Glutamatergic neuron (in vitro differentiated cells): ENCODE data around the gene UBE2L5. TPM values are rescaled to one million over a fixed set of nuclear protein-coding genes. Genes with fewer than 3 reads are reported as not detected.

ENCODE experiments used
- DNase-seq: peaks from one replicate; pipeline ENCODE4 v3.0.0; 2022
- H3K27ac Mint-ChIP-seq: one replicate; pipeline ENCODE4 v1.8.0; 2020; ENCODE audit warnings: mild to moderate bottlenecking, mixed read lengths, inconsistent platforms; ENCODE audit not compliant: unreplicated experiment
- H3K27me3 Mint-ChIP-seq: one replicate; pipeline ENCODE4 v1.8.0; 2020; ENCODE audit warnings: mild to moderate bottlenecking, moderate library complexity, mixed read lengths, inconsistent platforms; ENCODE audit not compliant: unreplicated experiment
- H3K36me3 Mint-ChIP-seq: one replicate; pipeline ENCODE4 v1.8.0; 2020; ENCODE audit warnings: mild to moderate bottlenecking, mixed read lengths, inconsistent platforms; ENCODE audit not compliant: unreplicated experiment
- H3K4me1 Mint-ChIP-seq: one replicate; pipeline ENCODE4 v1.8.0; 2020; ENCODE audit warnings: mild to moderate bottlenecking, low read depth, mixed read lengths, inconsistent platforms; ENCODE audit not compliant: unreplicated experiment
- H3K4me3 Mint-ChIP-seq: one replicate; pipeline ENCODE4 v1.8.0; 2020; ENCODE audit warnings: mild to moderate bottlenecking, mixed read lengths, inconsistent platforms; ENCODE audit not compliant: unreplicated experiment
- H3K9me3 Mint-ChIP-seq: one replicate; pipeline ENCODE4 v1.8.0; 2020; ENCODE audit warnings: mild to moderate bottlenecking, moderate library complexity, mixed read lengths, inconsistent platforms; ENCODE audit not compliant: unreplicated experiment
- long read RNA-seq: library from polyadenylated mRNA; unstranded; transcript quantifications from one replicate; pipeline ENCODE4 v2.0.0, GENCODE V29; 2020; ENCODE audit not compliant: unreplicated experiment
- total RNA-seq: library from RNA; stranded (reverse); fragmentation: NEBNext Ultra II Directional; extraction: Animal tissue kit (Norgen Biotek cat#: 25700); gene quantifications from one replicate; pipeline ENCODE4 v1.2.1, GENCODE V29; 2021; ENCODE audit not compliant: unreplicated experiment
- TF ChIP-seq, protein P1 (sequence below): fragments of 200-600 bp; sonication (generic); IDR thresholded peaks from one replicate; pipeline ENCODE4 v1.5.0; 2021; ENCODE audit not compliant: partially characterized antibody, unreplicated experiment

UBE2L5 gene
- total RNA-seq: not detected
- long read RNA-seq: 0 reads

DNA sequence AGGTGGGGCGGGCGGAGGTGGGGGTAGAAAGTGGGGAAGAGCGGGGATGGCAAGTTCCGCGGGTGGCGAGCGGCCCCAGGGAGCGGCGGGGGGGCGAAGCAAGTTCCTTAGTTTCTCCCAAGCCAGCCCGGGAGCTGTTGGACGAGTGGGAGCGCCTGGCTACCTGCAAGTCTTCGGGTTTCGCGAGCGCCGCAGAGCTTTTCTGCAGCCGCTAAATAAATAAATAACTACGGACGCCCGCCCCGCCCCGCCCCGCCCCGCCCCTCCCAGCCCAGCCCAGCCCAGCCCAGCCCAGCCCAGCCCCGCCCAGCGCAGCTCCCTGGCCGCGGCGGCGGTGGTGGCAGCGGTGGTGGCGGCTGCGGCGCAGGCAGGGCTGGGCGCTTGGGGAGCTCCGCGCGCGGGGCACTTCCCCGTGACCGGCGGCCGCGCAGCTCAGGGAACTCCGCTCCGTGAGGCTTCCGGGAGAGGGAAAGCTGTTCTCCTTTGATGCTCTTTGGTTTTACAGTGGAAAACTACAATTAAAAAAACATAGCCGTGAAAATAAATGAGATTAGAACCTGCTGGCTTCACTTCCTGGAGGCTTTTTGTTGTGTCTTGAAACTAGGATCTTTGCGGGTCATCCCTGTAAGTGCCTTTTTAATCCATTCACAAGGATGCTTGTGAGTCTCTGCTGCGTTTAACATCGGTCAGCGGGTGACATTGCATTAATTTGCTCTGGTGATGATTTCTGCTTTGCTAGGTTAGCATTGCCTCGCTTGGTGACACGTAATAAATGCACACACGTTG lies at the start of gene UBE2L5:
Gene UBE2L5 (plus strand): TSS at position 440 of the 786 bp plus-strand sequence. CDS start 5,498 bp downstream, outside the sequence.
- TF ChIP-seq, protein P1, sequence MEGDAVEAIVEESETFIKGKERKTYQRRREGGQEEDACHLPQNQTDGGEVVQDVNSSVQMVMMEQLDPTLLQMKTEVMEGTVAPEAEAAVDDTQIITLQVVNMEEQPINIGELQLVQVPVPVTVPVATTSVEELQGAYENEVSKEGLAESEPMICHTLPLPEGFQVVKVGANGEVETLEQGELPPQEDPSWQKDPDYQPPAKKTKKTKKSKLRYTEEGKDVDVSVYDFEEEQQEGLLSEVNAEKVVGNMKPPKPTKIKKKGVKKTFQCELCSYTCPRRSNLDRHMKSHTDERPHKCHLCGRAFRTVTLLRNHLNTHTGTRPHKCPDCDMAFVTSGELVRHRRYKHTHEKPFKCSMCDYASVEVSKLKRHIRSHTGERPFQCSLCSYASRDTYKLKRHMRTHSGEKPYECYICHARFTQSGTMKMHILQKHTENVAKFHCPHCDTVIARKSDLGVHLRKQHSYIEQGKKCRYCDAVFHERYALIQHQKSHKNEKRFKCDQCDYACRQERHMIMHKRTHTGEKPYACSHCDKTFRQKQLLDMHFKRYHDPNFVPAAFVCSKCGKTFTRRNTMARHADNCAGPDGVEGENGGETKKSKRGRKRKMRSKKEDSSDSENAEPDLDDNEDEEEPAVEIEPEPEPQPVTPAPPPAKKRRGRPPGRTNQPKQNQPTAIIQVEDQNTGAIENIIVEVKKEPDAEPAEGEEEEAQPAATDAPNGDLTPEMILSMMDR: no peak
- H3K9me3 Mint-ChIP-seq: peaks cover 6% of the 10 kb centered on the region
- H3K36me3 Mint-ChIP-seq: no peaks in the 10 kb centered on the region
- H3K4me1 Mint-ChIP-seq: peaks cover 12% of the 10 kb centered on the region
- H3K27ac Mint-ChIP-seq: peak within 1 kb of the TSS; percentile 95
- peak; percentile 87 for DNase-seq
- H3K27me3 Mint-ChIP-seq: peaks cover 10% of the 10 kb centered on the region
- peak within 1 kb of the TSS; percentile 98 for H3K4me3 Mint-ChIP-seq

DNA sequence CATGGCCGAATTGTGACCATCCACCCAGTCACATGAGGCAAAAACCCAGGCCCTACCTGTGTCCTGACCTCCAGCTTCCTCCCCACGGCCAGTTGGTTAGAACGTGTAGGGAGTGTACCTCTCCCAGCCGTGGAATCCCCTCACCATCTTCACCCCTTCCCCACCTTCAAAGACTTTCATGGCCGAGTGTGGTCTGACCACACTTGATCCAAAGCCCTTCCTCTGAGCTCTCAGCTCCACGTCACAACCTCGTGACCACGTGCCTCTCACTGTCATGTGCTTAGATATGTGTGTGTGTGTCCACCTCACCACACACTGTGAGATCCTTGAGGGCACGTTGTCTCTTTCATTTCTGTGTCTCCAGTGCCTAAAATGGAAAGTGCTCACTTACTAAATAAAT lies 48.6 kb upstream of the UBE2L5 start:
- no peaks in the 10 kb centered on the region for H3K36me3 Mint-ChIP-seq
- no peak overlapping the region for H3K4me3 Mint-ChIP-seq
- no peak for DNase-seq
- no peaks in the 10 kb centered on the region for H3K9me3 Mint-ChIP-seq
- H3K27me3 Mint-ChIP-seq: no peaks in the 10 kb centered on the region
- no peaks in the 10 kb centered on the region for H3K4me1 Mint-ChIP-seq
- TF ChIP-seq, protein P1: no peak
- H3K27ac Mint-ChIP-seq: no peak overlapping the region

DNA sequence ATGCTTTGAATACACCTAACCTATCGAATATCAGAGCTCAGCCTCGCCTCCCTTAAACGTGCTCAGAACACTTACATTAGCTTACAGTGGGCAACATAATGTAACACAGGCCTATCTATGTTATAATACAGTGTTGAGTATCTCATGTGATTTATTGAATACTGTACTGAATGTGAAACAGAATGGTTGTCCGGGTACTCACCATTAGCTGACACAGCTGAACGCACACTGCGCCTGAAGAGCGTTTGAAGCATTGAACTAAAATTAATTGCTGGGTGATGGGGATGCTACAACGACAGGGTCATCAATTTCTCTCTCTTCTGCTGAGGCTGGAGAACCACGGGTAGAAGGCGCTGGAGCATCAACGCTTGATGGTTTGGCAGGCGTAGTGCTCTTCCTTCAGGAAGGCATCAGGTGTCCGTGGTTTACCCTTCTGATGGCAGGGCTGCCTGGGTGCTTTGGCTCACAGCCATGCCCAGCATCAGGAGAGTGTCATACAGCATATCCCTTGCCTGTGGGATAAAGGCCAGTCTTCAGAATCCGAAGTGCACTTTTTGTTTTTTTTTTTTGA lies 46.9 kb upstream of the UBE2L5 start:
- Mint-ChIP-seq H3K36me3 (no peaks in the 10 kb centered on the region), H3K27me3 (no peaks in the 10 kb centered on the region), H3K4me3 (no peak overlapping the region), H3K4me1 (no peaks in the 10 kb centered on the region), H3K9me3 (no peaks in the 10 kb centered on the region), H3K27ac (no peak overlapping the region)
- no peak for DNase-seq
- TF ChIP-seq, protein P1: no peak

DNA sequence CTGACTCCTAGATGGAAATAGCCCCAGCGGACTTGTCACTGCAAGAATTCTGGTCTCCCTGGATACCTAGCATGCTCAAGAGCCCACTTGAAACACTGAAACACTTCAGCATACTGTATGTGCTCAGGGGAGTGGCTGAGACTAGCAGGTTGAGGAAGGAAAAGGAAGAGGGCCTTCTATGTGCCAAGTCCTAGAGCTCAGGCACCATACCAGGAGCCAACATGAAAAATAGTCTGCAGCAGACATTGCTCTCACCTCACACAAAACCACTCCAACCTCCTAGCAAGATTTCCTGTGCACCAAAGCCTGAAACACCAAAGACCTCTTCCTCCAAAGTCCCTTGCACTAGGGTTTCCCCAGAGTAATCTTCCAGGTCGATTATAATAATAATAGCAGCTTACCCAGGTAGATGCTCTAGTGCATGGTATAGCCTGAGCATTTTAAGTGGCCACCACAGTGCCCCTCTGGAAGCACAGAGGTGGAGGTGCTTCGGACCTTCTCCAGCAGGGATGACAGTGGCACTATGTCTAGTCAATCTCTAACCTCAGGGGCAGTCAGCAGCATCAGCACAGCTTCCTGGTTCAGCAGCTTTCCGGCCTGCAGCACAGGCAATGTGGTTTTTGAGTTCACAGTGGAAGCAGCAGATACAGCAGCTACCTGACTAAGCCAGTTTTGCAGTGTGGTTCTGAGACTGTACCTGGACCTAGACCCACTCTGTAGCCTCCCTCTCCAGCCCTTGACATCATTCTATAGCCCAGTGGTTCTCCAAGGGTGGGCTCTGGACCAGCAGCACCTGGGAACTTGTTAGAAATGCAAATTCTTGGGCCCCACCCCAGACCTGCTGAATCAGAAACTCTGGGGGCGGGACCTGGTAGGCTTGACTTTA lies 45.6 kb upstream of the UBE2L5 start:
- H3K27me3 Mint-ChIP-seq: no peaks in the 10 kb centered on the region
- no peaks in the 10 kb centered on the region for H3K4me1 Mint-ChIP-seq
- H3K36me3 Mint-ChIP-seq: no peaks in the 10 kb centered on the region
- H3K27ac Mint-ChIP-seq: no peak overlapping the region
- no peak overlapping the region for H3K4me3 Mint-ChIP-seq
- TF ChIP-seq, protein P1: no peak
- H3K9me3 Mint-ChIP-seq: no peaks in the 10 kb centered on the region
- no peak for DNase-seq
